Measurements from ENCODE around the gene CEP170B. TPM values are rescaled to one million over a fixed set of nuclear protein-coding genes. Genes with fewer than 3 reads are reported as not detected.

Gene CEP170B
- total and polyA plus RNA-seq, 2 donors (not counting 3 experiments of a cell fraction or from before 2014, with no cell fraction given): 13.9 to 38.6 TPM

GRCh38 chr14:104817930-104818713, 46.9 kb upstream of the CEP170B start:
- POLR2A ChIA-PET: no interaction called here
- CTCF ChIA-PET: interaction anchor here (0.7 to 5.0 kb wide), 2 partner anchors 8 to 49 kb away, joined by 4 to 67 read pairs; no protein-coding TSS in a partner anchor
- no peak overlapping the region for H2AFZ ChIP-seq (ENCODE audit: low read depth, low read length)
- H3K79me2 ChIP-seq (ENCODE audit: control insufficient read depth, insufficient read depth, low read length): no peaks in the 10 kb centered on the region
- no peak overlapping the region for H3K27ac ChIP-seq (ENCODE audit: insufficient read depth, low read depth, low read length)
- dilution Hi-C loops (cut with MboI; ENCODE audit: extremely low pct_ligation_motif_present, low sequenced_read_pairs): no loop called here
- no peak overlapping the region for H3K4me3 ChIP-seq (replicated peaks in 1 of 3; ENCODE audit: insufficient read depth in 1 of 3, low read depth in 1 of 3, low read length in 3 of 3)
- FAIRE-seq: no peak
- no peak for TF ChIP-seq POLR2A (IDR thresholded peaks at IDR 0.05; ENCODE audit: low read depth, low read length)
- TF ChIP-seq MYC (IDR thresholded peaks at IDR 0.05; ENCODE audit: low read depth, low read length): no peak
- TF ChIP-seq EZH2 (IDR thresholded peaks at IDR 0.05; ENCODE audit: borderline replicate concordance, low read depth, low read length, severe bottlenecking): no peak
- no peak for TF ChIP-seq CTCF (IDR thresholded peaks at IDR 0.05; ENCODE audit: extremely low read depth in 1 of 2, insufficient read depth in 1 of 2, low read depth in 1 of 2, low read length in 2 of 2)
- no peak for TF ChIP-seq POLR2AphosphoS5 (IDR thresholded peaks at IDR 0.05; ENCODE audit: insufficient read depth, low read depth, low read length)
- no peak for TF ChIP-seq GATA2 (IDR thresholded peaks at IDR 0.05; ENCODE audit: insufficient read depth, insufficient read length, low read depth, low read length)
- TF ChIP-seq FOS (IDR thresholded peaks at IDR 0.05; ENCODE audit: borderline replicate concordance, insufficient read depth, low read length): no peak
- no peak for TF ChIP-seq MAX (IDR thresholded peaks at IDR 0.05; ENCODE audit: insufficient read depth, insufficient read length)
- H3K4me2 ChIP-seq (ENCODE audit: insufficient read depth, low read length): no peak overlapping the region
- no peak for DNase-seq (ENCODE audit: low read depth, low spot score)
- H3K9me3 ChIP-seq (replicated peaks; ENCODE audit: control insufficient read depth, insufficient read depth, low read length): no peaks in the 10 kb centered on the region
- peaks cover 15% of the 10 kb centered on the region for H3K4me1 ChIP-seq (ENCODE audit: control insufficient read depth, extremely low read depth, insufficient read depth, low read length)
- H3K9me1 ChIP-seq (replicated peaks; ENCODE audit: control insufficient read depth, extremely low read depth, insufficient read depth, low read length): no peaks in the 10 kb centered on the region
- BruUV-seq (replicated peaks): no TSS peak
- intact Hi-C loops (cut with micrococcal nuclease): no loop called here
- no peaks in the 10 kb centered on the region for H3K36me3 ChIP-seq (ENCODE audit: control insufficient read depth in 2 of 2, extremely low read depth in 1 of 2, insufficient read depth in 2 of 2, low read length in 2 of 2)
- no peaks in the 10 kb centered on the region for H3K27me3 ChIP-seq (ENCODE audit: control insufficient read depth in 2 of 2, insufficient read depth in 2 of 2, low read length in 2 of 2)
- H4K20me1 ChIP-seq (replicated peaks; ENCODE audit: control insufficient read depth, extremely low read depth, insufficient read depth, low read length): no peaks in the 10 kb centered on the region
- no peak overlapping the region for H3K9ac ChIP-seq (replicated peaks; ENCODE audit: extremely low read depth, insufficient read depth, low read length)
